ENCODE data around the gene C2CD3. TPM values are rescaled to one million over a fixed set of nuclear protein-coding genes. Genes with fewer than 3 reads are reported as not detected.

The C2CD3 gene
- total RNA-seq, 1 experiment from 2014 or later = 22.0 TPM

DNA sequence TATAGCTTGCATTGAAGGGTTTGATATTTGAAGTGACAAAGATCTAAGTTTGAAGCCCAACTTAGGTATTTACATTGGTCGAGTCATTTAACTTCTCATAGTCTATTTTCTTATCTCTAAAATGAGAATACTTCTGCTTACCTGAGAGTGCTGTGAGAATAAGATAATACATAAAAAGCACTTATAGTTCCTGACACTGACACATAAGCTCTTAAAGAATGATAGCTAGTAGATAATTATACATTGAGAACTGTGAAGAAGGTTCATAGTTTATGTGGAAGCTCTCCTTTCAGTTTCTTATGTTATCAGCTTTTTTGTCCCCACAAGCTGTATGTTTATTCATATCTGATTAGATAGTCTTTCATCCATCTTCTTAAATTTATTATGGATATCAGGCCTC lies 5.1 kb upstream of the C2CD3 start:
- Histone ChIP-seq H3K4me2 (ENCODE audit: insufficient read depth, insufficient read length, low read length) (no peak overlapping the region), H2AFZ (ENCODE audit: low read length) (no peak overlapping the region), H3T11ph (ENCODE audit: low read length) (no peak overlapping the region), H3K9ac (ENCODE audit: extremely low read depth, insufficient read length, low read length) (no peak overlapping the region), H3K4me1 (ENCODE audit: insufficient read depth, low read length) (peaks cover 2% of the 10 kb centered on the region; the same call in 1 of the 2 replicates), H3K14ac (ENCODE audit: insufficient read depth, low read length) (no peak overlapping the region), H3K79me2 (ENCODE audit: insufficient read depth, low read length) (peaks cover 10% of the 10 kb centered on the region; the same call in 1 of the 2 replicates), H3K79me1 (ENCODE audit: insufficient read depth, low read depth, low read length, poor library complexity, severe bottlenecking) (peaks cover 5% of the 10 kb centered on the region), H2BK120ac (ENCODE audit: low read depth, low read length, poor library complexity, severe bottlenecking) (no peak overlapping the region), H4K20me1 (ENCODE audit: control insufficient read depth, insufficient read depth, insufficient read length) (no peaks in the 10 kb centered on the region), H3K27ac (ENCODE audit: insufficient read length, low read depth, low read length) (no peak overlapping the region), H4K8ac (replicated peaks; ENCODE audit: insufficient read length, low read depth, low read length) (no peak overlapping the region), H2BK12ac (ENCODE audit: insufficient read length, low read depth, low read length) (no peak overlapping the region), H4K5ac (ENCODE audit: insufficient read length, low read depth, low read length) (no peak overlapping the region), H3K56ac (ENCODE audit: insufficient read length, low read depth, low read length) (no peak overlapping the region), H3K23me2 (ENCODE audit: insufficient read length, low read depth, low read length, poor library complexity, severe bottlenecking) (peaks cover 10% of the 10 kb centered on the region), H2BK15ac (ENCODE audit: low read depth, low read length) (no peak overlapping the region), H2AK5ac (ENCODE audit: insufficient read length, low read length) (no peak overlapping the region), H2BK20ac (ENCODE audit: low read depth, low read length, poor library complexity, severe bottlenecking) (no peak overlapping the region), H3K27me3 (ENCODE audit: insufficient read depth, low read length) (no peaks in the 10 kb centered on the region), H3K4ac (ENCODE audit: low read depth, low read length) (no peak overlapping the region), H3K23ac (ENCODE audit: insufficient read length, low read depth, low read length) (no peak overlapping the region), H4K91ac (ENCODE audit: insufficient read length, low read depth, low read length) (no peak overlapping the region), H3K9me3 (ENCODE audit: control insufficient read depth, low read depth, low read length) (no peaks in the 10 kb centered on the region), H3K18ac (ENCODE audit: insufficient read length, low read depth, low read length) (no peak overlapping the region), H2BK5ac (ENCODE audit: insufficient read length, low read length) (no peak overlapping the region)
- Mint-ChIP-seq H3K36me3 (ENCODE audit: insufficient read depth in 1 of 3, low read depth in 3 of 3) (no peaks in the 10 kb centered on the region), H3K4me3 (no peak overlapping the region), H3K27ac (no peak overlapping the region), H3K27me3 (ENCODE audit: low read depth) (no peaks in the 10 kb centered on the region), H3K4me1 (peaks cover 4 to 6% of the 10 kb centered on the region in 2 experiments; a peak in 2 of 4 replicates), H3K9me3 (no peaks in the 10 kb centered on the region)
- TF ChIP-seq, protein P1, sequence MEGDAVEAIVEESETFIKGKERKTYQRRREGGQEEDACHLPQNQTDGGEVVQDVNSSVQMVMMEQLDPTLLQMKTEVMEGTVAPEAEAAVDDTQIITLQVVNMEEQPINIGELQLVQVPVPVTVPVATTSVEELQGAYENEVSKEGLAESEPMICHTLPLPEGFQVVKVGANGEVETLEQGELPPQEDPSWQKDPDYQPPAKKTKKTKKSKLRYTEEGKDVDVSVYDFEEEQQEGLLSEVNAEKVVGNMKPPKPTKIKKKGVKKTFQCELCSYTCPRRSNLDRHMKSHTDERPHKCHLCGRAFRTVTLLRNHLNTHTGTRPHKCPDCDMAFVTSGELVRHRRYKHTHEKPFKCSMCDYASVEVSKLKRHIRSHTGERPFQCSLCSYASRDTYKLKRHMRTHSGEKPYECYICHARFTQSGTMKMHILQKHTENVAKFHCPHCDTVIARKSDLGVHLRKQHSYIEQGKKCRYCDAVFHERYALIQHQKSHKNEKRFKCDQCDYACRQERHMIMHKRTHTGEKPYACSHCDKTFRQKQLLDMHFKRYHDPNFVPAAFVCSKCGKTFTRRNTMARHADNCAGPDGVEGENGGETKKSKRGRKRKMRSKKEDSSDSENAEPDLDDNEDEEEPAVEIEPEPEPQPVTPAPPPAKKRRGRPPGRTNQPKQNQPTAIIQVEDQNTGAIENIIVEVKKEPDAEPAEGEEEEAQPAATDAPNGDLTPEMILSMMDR (conservative IDR thresholded peaks at IDR 0.05) = no peak
- no CpG with 5 or more reads among the region's 1 CpG for WGBS (ENCODE audit: extremely low coverage, insufficient read length, low lambda C conversion rate)
- no peak for DNase-seq

Data from H9 (cell line).